ENCODE measurements around the gene PTPRN2.
"Not testable (repeated sequence)": the region's sequence is repeated elsewhere in the genome, so short reads cannot be mapped to it uniquely, and the experiment has no call there.

Gene PTPRN2

DNA sequence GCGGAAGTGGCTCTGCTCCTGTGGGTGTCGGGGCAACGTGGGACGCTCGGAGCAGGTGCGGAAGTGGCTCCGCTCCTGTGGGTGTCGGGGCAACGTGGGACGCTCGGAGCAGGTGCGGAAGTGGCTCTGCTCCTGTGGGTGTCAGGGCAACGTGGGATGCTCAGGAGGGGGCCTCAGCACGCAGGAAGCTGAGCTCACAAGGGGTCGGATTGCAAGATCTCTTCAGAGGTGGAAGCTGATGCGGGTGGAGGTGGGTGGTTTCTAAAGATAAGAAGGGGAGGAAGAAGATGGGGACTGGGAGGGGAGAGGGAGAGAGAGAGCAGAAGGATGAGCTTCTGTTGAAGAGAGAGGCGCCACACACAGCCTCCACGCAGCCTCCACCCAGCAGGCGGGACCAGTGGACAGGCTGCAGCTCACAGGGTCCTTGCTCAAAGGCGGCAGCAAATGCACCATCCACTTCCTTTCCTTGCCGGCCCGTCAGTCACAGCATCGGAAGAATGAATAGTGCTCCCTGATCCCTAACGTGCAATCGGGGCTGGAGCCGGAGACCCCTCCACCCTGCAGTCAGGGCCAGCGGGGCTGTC lies 78.7 kb downstream of the PTPRN2 start:
- no peak for DNase-seq

DNA sequence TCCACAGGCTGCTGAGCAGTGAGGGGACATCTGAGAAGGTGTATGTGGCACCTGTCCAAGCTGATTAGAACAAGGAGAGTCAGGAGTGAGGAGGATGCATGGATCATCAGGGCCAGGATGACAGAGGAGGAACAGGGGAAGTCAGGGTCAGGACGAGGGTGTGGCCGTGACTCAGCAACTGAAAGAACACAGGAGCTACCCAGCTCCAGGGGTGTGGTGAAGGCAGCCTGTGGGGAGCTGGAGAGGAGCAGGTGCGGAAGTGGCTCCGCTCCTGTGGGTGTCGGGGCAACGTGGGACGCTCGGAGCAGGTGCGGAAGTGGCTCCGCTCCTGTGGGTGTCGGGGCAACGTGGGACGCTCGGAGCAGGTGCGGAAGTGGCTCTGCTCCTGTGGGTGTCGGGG lies 79.3 kb downstream of the PTPRN2 start:
- not testable (repeated sequence) for DNase-seq

DNA sequence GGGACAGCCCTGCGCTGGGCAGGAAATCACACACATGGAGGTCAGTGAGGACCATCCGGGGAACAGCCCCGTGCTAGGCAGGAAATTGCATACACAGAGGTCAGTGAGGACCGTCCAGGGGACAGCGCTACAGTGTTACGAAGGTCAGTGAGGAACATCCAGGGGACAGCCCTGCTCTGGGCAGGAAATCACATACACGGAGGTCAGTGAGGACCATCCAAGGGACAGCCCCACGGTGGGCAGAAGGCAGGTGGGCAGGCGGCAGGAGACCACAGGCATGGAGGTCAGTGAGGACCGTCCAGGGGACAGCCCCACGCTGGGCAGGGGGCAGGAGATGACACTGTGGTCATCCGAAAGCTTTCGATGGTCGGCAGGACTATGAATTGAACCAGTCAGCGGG lies 79.7 kb downstream of the PTPRN2 start:
- no peak for DNase-seq

DNA sequence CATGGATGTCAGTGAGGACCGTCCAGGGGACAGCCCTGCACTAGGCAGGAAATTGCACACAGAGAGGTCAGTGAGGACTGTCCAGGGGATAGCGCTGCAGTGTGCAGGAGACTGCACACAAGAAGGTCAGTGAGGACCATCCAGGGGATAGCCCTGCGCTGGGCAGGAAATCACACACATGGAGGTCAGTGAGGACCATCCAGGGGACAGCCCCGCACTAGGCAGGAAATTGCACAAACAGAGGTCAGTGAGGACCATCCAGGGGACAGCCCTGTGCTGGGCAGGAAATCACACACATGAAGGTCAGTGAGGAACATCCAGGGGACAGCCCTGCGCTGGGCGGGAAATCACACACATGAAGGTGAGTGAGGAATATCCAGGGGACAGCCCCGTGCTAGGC lies 80.4 kb downstream of the PTPRN2 start:
- not testable (repeated sequence) for DNase-seq

DNA sequence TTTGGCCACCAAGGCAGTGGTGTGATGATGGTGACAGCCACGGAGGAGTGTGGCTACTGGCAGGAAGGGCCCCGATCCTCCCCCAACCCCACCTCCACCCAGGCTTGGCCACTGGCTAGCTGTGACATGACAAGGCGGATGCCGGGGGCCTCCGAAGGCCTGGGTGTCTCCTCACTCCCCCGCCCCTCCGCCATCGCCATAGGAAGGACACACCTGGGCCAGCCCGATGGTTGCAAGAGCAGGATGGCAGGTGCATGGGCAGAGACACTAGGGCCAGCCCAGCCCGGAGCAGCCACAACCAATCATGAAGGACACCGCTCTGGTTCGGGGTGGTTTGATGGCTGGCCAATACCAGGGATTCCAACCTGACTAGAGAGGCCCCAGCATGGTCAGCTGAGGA lies 81.0 kb downstream of the PTPRN2 start:
- DNase-seq, result no peak

DNA sequence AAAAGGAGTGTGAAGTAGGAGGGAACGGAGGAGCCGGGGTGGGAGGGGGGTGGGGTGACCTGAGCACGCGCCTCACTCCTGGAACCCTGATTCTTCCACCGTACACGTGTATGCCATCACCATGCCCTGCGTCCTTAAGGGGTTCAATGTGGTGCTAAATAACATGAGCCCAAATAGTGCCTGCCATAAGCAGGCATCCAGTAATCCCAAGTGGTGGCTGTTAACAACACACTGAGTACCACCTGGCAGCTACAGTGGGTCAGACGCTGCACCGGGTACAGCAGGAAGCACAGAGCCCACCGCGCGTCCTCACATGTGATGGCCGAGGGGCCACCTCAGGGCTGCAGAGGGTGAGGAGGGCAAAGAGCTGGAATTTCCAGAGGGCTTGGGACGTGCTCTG lies 81.9 kb downstream of the PTPRN2 start:
- DNase-seq, result no peak

DNA sequence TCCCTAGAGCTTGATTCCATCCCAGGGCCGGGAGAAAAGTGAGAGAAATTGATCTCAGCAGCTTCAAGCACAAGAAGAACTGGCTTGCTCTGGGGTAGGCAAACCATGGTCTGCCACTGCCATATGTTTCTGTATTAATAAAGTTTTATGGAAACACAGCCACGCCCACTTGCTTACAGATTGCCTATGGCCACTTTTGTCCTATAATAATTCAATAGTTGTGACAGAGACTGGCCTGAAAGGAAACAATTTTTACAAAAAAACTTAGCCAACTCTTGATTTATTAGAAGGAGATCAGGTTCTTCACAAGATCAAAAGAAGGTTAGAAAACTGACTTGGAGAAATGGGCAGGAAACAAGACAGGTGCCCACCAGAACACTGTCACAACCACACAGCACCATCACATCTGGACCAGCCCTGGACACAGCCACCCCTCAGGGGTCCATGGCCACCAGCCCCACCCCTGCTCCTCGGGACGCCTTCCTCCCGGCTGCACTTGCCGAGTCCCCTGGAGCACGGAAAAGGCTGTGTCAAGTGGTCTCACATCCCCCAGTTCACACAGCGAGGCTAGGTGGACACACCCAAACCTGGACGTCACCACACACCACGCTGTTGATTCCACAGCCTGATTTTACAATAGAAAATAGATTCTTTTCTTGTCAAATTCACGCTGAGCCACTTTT lies 85.4 kb downstream of the PTPRN2 start:
- no peak for DNase-seq

DNA sequence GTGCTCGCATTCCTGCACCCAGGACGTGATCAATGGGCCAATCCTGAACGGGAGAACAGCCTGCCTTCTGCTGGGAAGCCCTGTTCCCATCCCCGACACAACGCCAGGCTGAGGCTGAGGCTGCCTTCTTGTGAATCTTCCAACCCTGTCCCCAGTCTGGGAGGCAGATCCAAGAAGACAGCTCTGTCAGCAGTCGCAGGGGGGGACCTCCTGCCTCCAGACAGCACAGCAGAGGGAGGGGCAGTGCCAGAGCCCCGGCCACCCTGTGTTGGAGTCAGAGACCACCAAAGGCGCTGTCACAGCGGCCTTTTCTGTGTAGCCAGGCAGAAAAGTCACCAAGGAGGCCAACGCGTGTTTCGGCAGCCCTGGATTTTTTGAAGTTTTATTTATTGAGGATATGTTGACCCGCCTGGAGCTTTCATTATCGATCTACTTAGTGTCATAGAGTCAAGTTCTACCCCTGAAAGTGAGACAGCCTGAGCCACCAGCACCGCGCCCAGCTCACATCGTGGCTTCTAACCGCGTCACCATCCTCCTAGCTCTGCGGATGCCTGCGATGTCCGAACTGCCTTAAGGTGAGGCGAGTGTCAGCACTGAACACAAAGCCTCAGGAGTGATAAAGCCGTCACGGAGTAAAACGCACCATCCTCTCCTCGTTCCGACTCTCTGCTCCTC lies 86.1 kb downstream of the PTPRN2 start:
- no peak for DNase-seq

DNA sequence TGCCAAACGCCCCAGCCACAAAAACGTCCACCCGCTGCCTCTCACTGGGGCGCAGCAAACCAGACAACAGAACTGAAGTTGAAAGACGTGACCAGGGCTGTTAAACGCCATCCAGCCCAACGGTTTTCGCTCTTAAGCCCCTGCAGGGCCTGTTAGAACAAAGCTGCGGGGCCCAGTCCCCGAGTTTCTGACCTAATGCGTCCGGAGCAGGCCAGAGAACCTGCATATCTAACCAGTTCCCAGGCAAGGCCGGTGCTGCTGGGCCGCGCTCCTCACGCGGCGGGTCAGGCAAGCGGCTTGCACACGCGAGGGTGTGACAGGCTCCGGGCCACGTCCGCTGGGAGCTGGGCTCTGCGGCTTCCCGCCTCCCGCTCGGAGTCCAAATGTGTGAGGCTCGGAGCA lies 87.0 kb downstream of the PTPRN2 start:
- no peak for DNase-seq

DNA sequence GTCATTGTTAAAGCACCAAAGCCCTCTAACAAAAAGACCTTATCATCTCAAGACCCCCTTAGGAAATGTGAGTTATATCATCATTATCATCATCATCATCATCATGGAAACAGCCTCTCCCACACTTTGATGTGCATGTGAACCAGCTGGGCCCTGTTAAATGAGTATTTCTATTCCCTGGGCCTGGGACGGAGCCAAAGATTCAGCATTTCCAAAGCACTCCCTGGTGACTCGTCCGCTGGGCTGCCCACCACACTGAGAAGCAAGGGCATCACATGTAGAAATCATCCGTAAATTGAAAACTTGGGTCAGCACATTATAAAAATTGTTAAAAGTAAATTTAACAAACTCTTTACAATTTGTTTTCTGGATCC lies 88.6 kb downstream of the PTPRN2 start:
- no peak for DNase-seq

DNA sequence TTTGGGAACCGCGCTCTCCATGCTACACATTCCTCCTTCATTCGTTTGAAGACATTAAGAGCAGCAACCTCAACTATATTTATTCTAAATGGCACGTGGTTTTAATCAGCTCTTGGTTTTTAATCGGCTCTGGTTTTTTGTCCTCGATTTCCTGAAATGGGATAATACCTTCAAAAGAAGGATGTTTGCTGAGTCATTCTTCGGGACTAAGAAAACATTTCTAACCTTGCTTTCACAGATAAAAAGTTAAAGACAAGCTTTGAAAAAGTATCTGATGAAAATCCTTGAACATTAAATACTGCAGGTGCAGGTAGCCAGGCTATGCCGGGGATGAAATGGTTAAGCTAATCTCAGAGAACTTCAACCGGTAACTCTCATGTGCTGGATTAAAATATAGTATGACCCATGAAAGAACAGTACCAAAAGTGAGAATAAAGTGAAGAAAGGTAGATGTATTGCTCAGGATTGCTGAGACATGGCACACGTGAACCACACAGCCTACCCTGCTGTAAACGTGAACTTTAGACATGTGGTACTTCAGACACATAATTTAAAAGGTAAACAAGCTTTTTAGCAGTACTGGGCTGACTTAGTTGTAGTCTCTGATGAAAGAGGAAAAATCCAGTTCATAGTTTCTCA lies 89.1 kb downstream of the PTPRN2 start:
- no peak for DNase-seq

DNA sequence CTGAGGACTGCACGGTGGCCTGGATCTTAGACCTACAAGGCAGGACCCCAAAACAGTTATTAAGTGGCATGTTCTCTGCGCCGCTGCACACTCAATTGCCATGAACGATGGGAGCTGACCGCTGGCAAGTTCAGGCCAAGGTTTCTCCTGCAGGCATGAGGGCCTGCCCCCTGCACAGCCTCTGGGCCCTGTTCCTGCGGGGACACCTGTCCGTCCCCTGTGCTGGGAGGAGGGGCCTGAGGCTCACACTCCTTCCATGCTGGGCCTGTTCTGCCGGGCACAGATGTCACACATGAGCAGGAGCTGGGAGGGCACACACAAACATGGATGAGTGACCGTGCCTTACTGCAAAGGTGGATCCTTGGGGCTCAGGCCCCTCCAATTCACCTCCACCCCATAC lies 90.0 kb downstream of the PTPRN2 start:
- no peak for DNase-seq

DNA sequence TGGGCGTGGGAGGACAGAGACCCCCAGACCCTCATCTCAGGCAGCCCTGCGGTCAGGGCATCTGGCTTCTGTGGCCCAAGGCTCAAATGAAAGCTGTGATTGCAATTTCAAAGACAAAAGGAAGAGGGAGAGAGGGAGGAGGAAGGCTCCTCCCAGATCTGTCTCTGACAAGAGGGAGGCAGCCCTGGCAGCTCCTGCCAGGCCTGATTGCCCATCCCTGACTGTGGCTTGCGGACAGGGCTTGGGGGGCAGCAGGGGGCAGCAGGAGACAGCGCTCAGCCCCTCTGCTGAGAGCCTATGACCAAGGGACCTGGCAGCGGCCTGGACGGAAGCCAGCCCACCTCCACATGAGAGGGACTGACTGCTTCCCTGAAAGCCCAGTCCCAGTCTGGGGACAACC lies 91.8 kb downstream of the PTPRN2 start:
- no peak for DNase-seq

DNA sequence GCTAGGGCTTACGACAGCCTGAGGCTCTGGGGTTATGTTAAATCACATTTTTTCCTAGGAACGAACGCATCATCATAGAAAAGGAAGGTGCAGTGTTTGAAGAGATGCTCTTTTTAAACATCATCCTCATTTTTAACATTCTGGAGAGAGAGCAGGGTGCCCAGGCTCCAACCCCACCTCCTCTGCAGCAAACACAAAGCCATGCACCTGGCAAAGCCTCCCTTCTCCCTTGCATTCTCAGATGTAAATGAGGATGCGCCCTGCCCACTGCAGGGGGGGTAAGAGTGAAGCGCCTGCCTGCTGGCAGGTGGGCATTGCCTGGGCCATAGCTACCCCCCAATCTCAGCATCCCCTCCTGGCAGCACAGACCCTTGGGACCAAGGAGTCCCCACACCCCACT lies 92.4 kb downstream of the PTPRN2 start:
- DNase-seq, result no peak

DNA sequence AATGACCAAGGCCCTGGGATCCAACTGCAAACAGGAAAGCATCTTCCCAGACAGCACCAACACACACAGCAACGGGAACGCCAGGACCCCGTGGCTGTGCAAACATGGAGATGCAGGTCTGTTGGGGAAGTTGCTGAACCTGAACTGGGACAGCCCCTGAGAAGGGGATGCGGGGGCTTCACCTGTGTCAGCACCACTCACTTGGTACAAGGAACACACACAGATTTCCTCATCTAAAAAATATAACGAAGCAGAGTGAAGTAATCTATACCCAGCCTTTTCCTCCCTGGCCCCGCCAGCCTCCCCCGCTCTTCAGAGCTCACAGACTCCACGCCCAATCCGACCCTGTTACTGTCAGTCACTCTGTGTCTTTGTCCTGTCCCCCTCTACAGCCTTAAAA lies 93.0 kb downstream of the PTPRN2 start:
- no peak for DNase-seq

DNA sequence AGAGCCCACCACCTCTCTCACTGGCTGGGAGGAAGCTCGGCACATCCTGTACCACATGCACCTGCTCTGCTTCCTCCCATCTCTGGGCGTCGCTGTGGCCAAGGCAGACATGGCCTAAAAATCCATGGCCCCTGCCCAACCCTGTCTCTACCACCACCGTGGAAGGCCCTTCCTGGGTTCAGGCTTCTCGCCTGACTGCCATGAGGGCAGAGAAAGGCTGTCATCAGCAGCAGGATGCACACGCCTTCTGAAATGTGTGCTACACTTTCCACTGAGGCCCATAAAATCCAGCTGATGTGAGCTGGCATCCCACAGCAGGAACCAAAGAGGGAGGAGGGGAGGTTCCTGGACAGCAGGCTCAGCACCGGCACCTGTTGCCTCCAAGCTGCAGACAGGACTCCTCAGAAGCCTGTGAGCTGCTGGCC lies 93.4 kb downstream of the PTPRN2 start:
- no peak for DNase-seq

DNA sequence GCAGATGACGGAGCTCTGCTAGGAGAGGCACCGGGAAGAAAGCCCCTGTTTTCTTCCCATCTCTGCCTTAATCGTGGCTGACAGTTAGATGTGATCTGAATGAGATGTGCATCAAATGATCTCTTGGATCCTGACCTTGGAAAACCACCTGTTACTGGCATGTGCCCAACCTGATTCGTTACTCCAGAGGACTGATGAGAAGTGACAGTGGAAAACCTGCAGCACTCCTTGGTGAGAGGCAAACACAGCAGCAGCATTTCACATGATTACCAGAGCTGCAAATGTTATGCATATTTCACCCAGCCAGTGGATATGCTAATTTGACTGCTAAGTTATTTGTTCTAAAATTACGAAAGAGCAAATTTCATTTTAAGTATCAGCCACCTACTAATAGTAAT lies 95.3 kb downstream of the PTPRN2 start:
- no peak for DNase-seq

DNA sequence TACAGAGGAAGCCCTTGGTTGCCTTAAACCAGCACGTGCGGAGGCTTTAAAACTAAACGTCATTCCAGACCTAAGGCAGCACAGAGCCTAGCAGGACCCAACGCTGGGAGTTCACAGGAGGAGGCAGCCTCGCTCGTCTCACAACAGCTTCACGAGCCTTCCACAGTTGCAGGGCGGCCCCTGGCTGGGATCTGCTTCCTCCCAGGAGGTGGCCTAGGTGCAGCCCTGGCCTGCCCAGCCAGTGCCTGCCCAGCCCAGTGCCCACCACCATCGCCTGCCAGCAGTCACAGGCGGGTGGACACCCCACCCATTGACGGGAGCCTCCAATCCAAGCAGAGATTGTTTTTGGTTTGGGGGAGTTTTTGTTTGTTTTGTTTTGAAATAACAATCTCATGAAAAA lies 96.5 kb downstream of the PTPRN2 start:
- DNase-seq, result no peak

DNA sequence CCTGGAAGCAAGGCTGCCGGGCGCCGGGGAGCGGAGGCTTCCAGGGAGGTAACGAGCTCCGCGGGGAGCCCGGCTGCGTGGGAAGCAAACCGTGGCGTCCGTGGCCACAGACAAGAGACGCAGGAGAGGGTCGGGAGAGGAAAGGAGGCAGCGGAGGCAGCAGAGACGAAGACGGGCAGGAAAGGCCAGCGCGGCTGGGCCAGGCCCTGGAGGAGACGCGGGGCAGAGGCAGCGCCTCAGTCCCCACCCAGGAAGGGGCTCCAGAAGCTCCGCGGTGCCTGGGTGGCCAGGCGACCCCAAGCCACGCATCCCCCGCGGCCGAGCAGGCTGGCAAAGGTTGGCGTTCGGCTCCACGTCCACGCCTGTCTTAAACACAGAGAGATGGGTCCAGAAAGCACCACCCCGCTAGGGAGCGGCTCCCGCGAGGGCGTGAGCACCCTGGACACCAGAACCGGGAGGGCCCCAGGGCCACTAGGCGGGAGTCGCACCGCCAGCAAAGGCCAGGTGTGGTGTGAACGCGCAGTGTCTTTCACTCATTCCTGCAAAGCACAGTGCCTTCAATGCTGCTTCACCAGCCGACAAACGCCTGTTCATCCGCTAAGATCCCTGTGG lies 97.3 kb downstream of the PTPRN2 start:
- DNase-seq, result no peak

DNA sequence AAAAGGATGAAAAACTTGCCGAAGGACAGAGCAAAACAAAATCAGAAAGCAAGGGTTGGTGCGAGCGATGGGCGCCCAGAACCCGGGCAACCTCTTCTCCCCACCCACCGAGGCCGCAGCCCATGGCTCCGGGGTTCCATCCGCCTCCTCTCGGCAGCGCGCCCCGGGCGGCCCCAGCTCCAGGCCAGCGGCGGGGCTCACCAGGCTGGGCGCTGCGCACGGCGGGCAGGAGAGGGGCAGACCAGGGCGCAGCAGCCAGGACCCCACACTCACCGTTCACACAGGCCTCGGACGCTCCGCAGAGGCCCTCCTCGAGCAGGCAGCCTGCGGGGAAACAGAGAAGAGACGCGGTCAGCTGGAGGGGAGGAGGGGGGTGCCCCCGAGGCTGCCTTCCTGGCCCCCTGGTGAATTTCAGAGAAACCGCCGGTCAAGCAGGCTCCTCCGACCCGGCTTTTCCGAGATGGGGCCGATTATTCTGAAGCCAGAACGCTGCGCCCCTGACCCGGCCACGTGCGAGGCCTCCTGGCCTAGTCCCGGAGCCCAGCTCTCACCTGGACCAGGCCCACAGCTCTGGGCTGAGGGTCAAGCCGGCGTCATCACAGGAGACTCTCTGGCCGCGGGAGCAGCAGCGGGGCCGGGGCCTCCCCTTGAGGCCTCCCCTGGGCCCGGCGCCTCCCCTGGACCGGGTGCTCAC lies 98.0 kb downstream of the PTPRN2 start:
- DNase-seq, result no peak

DNA sequence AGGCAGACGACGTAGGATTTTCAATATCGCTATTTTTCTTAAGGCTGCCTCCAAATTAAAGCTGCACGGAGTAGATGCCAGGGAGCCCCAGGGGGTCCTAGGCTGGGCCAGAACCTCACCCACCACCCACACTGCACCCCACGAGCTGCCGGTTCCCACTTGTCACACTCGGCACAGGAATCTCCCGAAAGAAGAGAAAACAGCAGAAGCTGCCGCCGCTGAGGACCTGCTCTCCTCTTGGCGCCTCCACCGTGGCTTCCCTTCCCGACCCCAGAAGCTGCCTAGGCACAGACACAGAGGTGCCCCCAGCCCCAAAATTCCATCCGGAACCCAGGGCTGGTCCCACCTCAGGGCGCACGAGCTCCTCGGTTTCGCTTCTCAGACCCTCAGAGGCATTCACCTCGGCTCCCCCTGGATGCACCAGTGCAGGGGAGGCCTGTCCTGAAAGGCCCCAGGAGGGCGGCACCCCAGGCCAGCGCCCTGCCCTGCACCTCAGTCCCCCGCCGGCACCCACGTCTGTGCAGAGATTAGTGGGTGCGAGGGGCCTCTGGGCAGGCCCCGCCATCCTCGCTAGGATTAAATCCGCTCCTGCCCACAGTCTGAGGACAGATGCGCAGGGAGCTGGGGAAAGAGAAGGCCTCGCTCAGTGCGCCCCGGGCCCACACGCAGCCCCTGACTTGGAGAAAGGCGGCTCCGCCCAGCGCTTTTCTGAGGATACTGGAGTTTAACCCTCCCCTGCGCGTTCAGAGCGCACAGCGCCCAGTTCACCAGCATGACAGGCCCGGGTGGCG lies 99.2 kb downstream of the PTPRN2 start:
- no peak for DNase-seq

DNA sequence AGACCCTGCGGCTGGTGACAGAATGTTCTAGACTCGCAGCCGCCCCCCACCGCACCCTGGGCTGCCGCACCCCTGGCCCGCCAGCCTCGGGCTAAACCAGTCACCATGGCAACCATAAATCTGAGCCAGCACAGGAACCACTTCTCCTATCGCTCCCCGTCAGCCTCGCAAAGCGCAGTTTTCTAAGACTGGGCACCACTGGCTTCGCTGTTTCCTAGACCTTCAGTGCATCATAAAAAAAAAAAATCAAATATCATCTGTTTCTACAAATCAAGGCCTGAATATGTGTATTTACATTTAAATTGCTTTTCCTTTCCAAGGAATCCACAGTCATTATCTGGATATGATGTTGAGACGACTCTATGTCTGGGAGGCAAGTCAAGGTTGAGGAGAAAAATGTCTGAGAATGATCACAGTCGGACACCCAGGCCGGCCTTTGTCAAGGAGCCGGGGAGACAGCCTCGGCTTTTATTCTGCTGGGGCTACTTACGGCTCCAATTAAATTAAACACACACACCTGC lies 99.9 kb downstream of the PTPRN2 start:
- DNase-seq, result no peak

Data from SIG-M5 (cell line).